PFSK-1 (cell line): ENCODE measurements around the gene PCK2.

Experiments
- FOXP2 ChIP-seq: optimal IDR thresholded peaks from 2 replicates; pipeline ENCODE3; 2011; ENCODE audit warnings: borderline replicate concordance, control low read depth, inconsistent platforms; ENCODE audit not compliant: insufficient read depth; ENCODE audit errors: extremely low read length, extremely low read depth
- POLR2AphosphoS5 ChIP-seq: IDR thresholded peaks from 2 replicates; pipeline ENCODE4 v1.6.1; 2012; ENCODE audit warnings: low read depth, mild to moderate bottlenecking, control low read depth, low read length, moderate library complexity
- REST ChIP-seq, 2 experiments: IDR thresholded peaks; 2 replicates each; pipeline versions ENCODE4 v1.6.1 to v1.8.0; 2011 to 2012; ENCODE audit warnings: low read depth in 2 of 2, low read length in 2 of 2, control low read depth in 1 of 2, inconsistent platforms in 1 of 2, mild to moderate bottlenecking in 1 of 2, moderate library complexity in 1 of 2; ENCODE audit not compliant: insufficient read depth in 1 of 2
- SIN3A ChIP-seq: IDR thresholded peaks from 2 replicates; pipeline ENCODE4 v1.6.1; 2012; ENCODE audit warnings: mild to moderate bottlenecking, low read length, moderate library complexity, borderline replicate concordance; ENCODE audit not compliant: insufficient read depth
- TAF1 ChIP-seq: IDR thresholded peaks from 2 replicates; pipeline ENCODE4 v1.6.1; 2012; ENCODE audit warnings: low read length, control low read depth, borderline replicate concordance; ENCODE audit not compliant: insufficient read depth

The PCK2 gene

GRCh38 chr14:24086193-24086955 is 7.7 kb upstream of the PCK2 start:
- no peak for TF ChIP-seq SIN3A
- no peak for TF ChIP-seq FOXP2
- no peak for TF ChIP-seq TAF1
- TF ChIP-seq POLR2AphosphoS5 = no peak
- no peak for TF ChIP-seq REST (IDR thresholded peaks at IDR 0.05; ENCODE audit: insufficient read depth in 1 of 2, low read depth in 2 of 2, low read length in 2 of 2)

- TF ChIP-seq SIN3A (no peak), TAF1 (no peak), FOXP2 (no peak), REST (IDR thresholded peaks at IDR 0.05; ENCODE audit: insufficient read depth in 1 of 2, low read depth in 2 of 2, low read length in 2 of 2) (no peak), POLR2AphosphoS5 (no peak)
Observed at GRCh38 chr14:24087004-24087403, 7.1 kb upstream of the PCK2 start.

GRCh38 chr14:24088095-24088494 is 6.0 kb upstream of the PCK2 start:
- TF ChIP-seq SIN3A (no peak), REST (IDR thresholded peaks at IDR 0.05; ENCODE audit: insufficient read depth in 1 of 2, low read depth in 2 of 2, low read length in 2 of 2) (no peak), FOXP2 (no peak), TAF1 (no peak), POLR2AphosphoS5 (no peak)

GRCh38 chr14:24089890-24090289 is 4.2 kb upstream of the PCK2 start:
- TF ChIP-seq FOXP2 (no peak), POLR2AphosphoS5 (no peak), TAF1 (no peak), REST (IDR thresholded peaks at IDR 0.05; ENCODE audit: insufficient read depth in 1 of 2, low read depth in 2 of 2, low read length in 2 of 2) (no peak), SIN3A (no peak)

GRCh38 chr14:24092110-24092504 is 2.0 kb upstream of the PCK2 start:
- TF ChIP-seq FOXP2 = no peak
- no peak for TF ChIP-seq SIN3A
- no peak for TF ChIP-seq POLR2AphosphoS5
- TF ChIP-seq REST (IDR thresholded peaks at IDR 0.05; ENCODE audit: insufficient read depth in 1 of 2, low read depth in 2 of 2, low read length in 2 of 2) = no peak
- TF ChIP-seq TAF1 = no peak
